ENCODE data around the gene PLSCR2.

The PLSCR2 gene

DNA sequence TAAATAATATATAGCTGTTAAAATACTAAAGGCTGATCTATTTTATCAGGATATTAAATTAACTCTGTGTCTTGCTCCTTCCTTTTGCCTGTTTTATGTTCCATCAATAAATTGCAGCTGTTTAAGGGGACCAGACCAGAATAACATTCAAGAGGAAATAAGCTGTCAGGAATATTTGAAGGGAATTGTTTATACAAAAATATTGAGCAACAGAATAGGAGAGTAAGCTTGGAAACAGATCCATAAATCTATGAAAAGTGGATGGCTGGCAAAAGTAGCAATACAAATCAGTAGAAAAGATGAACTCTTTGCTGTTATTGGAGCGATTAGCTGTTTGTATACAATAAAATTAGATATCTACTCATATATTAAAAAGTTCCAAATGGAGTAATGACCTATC, 36.2 kb upstream of the PLSCR2 start:
- Histone ChIP-seq H3K27me3 (ENCODE audit: insufficient read depth, low read depth, severe bottlenecking) (no peaks in the 10 kb centered on the region), H3K9me3 (ENCODE audit: severe bottlenecking) (no peaks in the 10 kb centered on the region), H3K4me3 (ENCODE audit: low read depth, low read length) (no peak overlapping the region), H3K27ac (no peak overlapping the region), H3K36me3 (no peaks in the 10 kb centered on the region)
- TF ChIP-seq, protein P1, sequence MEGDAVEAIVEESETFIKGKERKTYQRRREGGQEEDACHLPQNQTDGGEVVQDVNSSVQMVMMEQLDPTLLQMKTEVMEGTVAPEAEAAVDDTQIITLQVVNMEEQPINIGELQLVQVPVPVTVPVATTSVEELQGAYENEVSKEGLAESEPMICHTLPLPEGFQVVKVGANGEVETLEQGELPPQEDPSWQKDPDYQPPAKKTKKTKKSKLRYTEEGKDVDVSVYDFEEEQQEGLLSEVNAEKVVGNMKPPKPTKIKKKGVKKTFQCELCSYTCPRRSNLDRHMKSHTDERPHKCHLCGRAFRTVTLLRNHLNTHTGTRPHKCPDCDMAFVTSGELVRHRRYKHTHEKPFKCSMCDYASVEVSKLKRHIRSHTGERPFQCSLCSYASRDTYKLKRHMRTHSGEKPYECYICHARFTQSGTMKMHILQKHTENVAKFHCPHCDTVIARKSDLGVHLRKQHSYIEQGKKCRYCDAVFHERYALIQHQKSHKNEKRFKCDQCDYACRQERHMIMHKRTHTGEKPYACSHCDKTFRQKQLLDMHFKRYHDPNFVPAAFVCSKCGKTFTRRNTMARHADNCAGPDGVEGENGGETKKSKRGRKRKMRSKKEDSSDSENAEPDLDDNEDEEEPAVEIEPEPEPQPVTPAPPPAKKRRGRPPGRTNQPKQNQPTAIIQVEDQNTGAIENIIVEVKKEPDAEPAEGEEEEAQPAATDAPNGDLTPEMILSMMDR (IDR thresholded peaks at IDR 0.05; ENCODE audit: low read depth, low read length): no peak
- DNase-seq: no peak

DNA sequence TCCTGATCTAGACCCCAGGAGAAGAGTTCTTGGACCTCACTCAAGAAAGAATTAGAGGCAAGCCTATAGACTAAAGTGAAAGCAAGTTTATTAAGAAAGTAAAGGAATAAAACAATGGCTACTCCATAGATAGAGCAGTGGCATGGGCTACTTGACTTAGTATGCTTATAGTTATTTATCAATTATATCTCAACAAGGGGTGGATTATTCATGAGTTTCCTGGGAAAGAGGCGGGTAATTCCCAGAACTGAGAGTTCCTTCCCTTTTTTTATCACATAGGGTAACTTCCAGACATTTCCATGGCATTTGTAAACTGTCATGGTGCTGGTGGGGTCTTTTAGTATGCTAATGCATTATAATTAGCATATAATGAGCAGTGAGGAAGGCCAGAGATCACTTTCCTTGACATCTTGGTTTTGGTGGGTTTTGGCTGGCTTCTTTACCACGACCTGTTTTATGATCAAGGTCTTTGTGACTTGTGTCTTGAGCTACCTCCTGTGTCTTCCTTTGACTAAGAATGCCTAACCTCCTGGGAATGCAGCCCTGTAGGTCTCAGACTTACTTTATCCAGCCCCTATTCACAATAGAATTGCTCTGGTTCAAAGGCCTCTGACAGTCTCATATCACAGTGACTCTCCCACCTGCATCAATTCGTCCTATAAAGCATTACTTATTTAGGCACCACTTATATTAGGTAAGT, 35.3 kb upstream of the PLSCR2 start:
- no peaks in the 10 kb centered on the region for H3K36me3 ChIP-seq
- no peaks in the 10 kb centered on the region for H3K27me3 ChIP-seq (ENCODE audit: insufficient read depth, low read depth, severe bottlenecking)
- DNase-seq: no peak
- H3K27ac ChIP-seq: no peak overlapping the region
- H3K4me3 ChIP-seq (ENCODE audit: low read depth, low read length): no peak overlapping the region
- TF ChIP-seq, protein P1 (IDR thresholded peaks at IDR 0.05; ENCODE audit: low read depth, low read length): no peak
- H3K9me3 ChIP-seq (ENCODE audit: severe bottlenecking): no peaks in the 10 kb centered on the region

DNA sequence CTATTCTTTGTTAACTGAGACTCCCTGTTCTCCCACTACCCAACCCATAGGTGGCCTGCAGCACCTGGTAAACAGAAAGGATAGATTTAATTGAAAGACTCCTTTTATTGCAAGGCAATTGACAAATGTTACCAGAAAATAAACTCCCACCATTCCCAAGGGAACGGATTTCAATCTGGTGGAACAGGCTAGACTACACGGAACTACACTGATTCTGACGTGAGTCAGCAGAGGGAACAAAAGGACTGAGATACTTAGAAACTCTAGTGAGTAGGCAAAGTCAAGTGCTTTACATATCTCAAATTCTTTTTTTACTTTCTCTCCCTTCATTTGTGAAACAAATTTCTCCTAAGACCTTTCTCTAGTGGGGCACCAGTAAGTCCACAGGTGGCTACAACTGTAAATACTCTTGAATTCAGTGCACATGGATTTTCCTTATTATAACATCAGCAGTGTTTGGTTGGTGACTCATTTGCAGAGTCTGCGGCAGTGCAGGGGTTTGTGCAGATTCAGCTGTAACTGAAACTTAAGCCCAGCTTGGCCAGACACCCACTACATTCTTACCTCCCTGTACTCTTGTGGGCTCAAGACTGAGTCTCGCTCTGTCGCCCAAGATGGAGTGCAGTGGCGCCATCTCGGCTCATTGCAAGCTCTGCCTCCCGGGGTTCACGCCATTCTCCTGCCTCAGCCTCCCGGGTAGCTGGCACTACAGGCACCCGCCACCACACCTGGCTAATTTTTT, 34.3 kb upstream of the PLSCR2 start:
- DNase-seq: no peak
- no peaks in the 10 kb centered on the region for H3K9me3 ChIP-seq (ENCODE audit: severe bottlenecking)

DNA sequence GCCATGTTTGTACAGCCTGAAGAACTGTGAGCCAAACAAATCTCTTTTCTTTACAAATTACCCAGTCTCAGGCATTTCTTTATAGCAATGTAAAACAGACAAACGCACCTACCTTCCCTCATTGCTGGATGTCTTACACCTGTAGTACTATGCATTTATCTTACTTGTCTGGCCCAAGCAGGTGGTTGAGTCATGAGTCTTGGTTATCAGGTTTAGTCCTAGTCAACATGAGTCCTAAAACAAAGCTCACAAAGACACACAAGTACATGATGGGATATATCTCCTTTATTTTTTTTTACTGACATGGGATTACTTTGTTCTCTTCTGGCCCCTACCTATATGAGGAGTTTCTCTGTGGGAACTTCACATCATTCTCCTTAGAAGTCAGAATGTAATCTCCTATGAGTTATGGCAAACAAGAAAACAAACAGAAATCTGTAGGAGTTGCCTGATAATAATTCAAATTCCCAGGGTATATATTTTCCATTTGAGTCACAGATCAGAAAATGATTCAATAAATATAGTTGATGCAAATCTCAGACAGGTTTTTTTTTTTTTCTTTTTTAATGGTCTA, 33.6 kb upstream of the PLSCR2 start:
- H3K4me3 ChIP-seq (ENCODE audit: low read depth, low read length): no peak overlapping the region
- no peaks in the 10 kb centered on the region for H3K36me3 ChIP-seq
- no peak overlapping the region for H3K27ac ChIP-seq
- H3K9me3 ChIP-seq (ENCODE audit: severe bottlenecking): no peaks in the 10 kb centered on the region
- H3K27me3 ChIP-seq (ENCODE audit: insufficient read depth, low read depth, severe bottlenecking): no peaks in the 10 kb centered on the region
- TF ChIP-seq, protein P1 (IDR thresholded peaks at IDR 0.05; ENCODE audit: low read depth, low read length): no peak
- no peak for DNase-seq

More for the DNA sequence above, 34.3 kb upstream of the PLSCR2 start:
- no peak overlapping the region for H3K27ac ChIP-seq
- H3K4me3 ChIP-seq (ENCODE audit: low read depth, low read length): no peak overlapping the region
- H3K27me3 ChIP-seq (ENCODE audit: insufficient read depth, low read depth, severe bottlenecking): no peaks in the 10 kb centered on the region
- no peaks in the 10 kb centered on the region for H3K36me3 ChIP-seq
- TF ChIP-seq, protein P1 (IDR thresholded peaks at IDR 0.05; ENCODE audit: low read depth, low read length): no peak

DNA sequence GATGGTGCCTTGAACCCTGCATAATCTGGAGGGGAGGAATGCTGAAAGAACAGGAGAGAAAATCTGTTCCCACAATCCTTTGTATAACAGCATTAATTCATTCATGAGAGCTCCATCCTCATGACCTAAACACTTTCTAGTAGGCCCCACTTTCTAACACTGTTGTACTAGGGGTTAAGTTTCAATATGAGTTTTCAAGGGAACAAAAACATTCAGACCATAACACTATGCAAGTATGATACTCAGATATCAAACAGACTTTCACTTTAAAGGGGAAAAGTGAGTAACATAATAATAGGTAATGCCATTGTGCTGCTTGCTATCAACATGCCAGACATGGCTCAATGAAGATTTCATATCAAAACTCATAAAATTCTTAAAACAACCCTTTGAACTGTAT, 32.4 kb upstream of the PLSCR2 start:
- no peak overlapping the region for H3K4me3 ChIP-seq (ENCODE audit: low read depth, low read length)
- no peaks in the 10 kb centered on the region for H3K9me3 ChIP-seq (ENCODE audit: severe bottlenecking)
- TF ChIP-seq, protein P1 (IDR thresholded peaks at IDR 0.05; ENCODE audit: low read depth, low read length): no peak
- H3K27me3 ChIP-seq (ENCODE audit: insufficient read depth, low read depth, severe bottlenecking): no peaks in the 10 kb centered on the region
- no peak for DNase-seq
- H3K36me3 ChIP-seq: no peaks in the 10 kb centered on the region
- no peak overlapping the region for H3K27ac ChIP-seq
